HG03097 (cell line): ENCODE data around the gene CEP350.
"Not testable (repeated sequence)": the region's sequence is repeated elsewhere in the genome, so short reads cannot be mapped to it uniquely, and the experiment has no call there.

Experiments
- ATAC-seq: cut with Tn5 transposase; IDR thresholded peaks from one replicate; pipeline ENCODE4 v1.9.1; 2021; ENCODE audit not compliant: unreplicated experiment, low FRiP score

CEP350 gene

DNA sequence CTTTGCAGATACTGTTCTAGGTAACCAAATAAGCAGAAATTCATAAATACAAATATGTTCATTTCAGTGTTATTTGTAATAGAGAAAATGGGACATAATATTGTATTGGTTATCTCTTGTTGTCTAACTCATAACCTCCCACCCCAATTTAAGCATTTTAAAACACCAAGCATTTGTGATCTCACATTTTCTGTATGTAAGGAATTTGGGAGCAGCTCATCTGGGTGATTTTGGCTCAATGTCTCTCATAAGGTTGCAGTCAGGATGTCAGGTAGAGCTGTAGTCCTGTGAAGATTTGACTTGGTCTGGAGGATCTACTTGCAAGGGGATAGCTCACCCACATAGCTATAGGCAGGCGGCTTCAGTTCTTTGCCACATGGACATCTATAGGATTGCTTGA lies 29.5 kb downstream of the CEP350 start:
- no peak for ATAC-seq

DNA sequence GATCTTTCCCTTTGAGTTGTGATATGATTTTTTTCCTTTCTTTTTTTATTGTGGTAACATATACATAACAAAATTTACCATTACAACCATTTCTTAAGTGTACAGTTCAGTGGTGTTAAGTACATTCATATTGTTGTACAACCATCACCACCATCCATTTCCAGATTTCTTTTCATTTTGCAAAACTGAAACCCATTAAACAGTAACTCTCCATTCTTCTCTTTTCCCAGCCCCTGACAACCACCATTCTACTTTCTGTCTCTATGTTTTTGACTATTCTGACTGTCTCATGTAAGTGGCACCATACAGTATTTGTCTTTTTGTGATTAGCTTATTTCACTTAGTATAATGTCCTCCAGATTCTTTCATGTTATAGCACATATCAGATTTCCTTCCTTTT lies 30.3 kb downstream of the CEP350 start:
- ATAC-seq, result no peak

DNA sequence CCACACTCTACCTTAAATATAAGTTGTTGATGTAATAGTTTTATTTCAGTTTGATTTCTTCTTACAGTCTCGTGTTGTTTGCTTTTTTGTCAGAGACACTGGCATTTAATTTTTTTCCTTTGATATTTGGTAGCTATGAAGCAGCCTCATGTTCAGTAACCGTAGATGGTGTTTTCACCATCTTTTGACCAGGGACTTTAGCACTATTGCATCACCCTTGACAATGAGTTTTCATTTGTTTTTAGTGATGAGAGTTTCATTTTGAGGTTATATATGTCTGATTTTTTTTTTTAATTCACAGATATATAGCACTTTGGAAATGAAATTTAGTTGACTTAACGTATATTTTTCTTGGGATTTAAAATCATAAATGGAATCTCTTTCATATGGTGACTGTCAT lies 36.2 kb downstream of the CEP350 start:
- no peak for ATAC-seq

DNA sequence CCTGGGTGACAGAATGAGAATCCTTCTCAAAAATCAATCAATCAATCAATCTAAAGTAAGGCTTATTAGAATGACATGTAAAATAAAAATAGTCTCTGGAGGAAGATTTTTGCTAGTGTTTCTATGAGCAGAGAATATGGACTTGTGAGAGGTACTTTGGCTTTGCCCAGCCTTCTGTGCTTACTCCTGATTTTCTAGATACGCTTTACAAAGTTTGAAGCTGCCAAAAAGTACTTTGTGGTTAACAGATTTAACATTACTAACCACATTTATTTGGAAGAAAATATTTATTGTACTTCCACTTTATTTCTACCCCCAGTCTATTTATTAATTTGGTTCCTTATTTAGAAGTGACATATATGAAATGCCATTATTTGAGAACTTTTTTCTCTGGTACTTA lies 41.0 kb downstream of the CEP350 start:
- no peak for ATAC-seq

DNA sequence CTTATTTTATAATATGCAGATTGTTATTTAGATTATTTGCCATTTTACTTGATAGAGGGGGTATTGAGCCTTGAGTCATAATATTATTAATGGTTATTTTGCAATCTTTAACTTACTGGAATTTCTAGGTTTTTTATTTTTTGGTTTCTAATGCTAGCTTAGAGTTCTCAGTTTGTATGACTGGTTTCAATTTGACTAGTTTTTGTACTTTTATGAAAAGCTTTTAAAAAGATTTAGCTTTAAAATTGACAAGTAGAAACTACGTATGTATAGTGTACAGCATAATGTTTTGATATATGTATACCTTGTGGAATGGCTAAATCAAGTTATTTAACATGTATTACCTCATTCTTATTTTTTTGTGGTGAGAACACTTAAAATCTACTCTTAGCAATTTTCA lies 41.5 kb downstream of the CEP350 start:
- no peak for ATAC-seq

DNA sequence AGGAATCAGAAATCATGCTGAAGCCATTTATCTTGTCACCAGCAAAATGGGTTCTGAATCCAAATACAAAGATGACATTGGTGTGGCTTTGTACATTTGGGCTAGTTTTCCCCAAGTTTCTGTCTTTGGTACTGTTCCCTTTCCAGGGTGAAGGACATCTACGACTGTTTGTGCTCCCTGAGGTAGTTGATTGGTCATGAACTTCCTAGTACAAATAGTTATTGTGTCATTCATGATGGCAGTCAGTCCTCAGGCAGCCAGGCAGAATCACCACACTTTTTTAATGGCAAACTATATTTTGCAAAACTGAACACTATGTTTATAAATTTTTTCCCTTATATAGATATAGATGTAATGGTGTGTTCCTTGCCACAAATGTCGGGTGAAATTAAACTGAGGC lies 46.0 kb downstream of the CEP350 start:
- no peak for ATAC-seq

DNA sequence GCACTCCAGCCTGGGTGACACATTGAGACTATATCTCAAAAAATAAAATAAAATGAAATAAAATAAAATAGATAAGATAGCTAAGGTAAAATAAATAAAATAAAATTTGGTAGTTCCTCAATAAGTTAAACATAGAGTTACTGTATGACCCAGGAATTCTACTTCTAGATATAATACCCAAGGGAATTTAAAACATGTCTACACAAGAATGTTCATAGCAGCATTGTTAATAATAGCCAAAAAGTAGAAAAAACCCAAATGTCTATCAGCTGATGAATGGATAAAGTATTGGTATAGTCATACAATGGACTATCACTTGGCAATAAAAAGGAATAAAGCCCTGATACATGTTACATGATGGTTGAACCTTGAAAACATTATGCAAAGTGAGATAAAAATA lies 47.8 kb downstream of the CEP350 start:
- no peak for ATAC-seq

DNA sequence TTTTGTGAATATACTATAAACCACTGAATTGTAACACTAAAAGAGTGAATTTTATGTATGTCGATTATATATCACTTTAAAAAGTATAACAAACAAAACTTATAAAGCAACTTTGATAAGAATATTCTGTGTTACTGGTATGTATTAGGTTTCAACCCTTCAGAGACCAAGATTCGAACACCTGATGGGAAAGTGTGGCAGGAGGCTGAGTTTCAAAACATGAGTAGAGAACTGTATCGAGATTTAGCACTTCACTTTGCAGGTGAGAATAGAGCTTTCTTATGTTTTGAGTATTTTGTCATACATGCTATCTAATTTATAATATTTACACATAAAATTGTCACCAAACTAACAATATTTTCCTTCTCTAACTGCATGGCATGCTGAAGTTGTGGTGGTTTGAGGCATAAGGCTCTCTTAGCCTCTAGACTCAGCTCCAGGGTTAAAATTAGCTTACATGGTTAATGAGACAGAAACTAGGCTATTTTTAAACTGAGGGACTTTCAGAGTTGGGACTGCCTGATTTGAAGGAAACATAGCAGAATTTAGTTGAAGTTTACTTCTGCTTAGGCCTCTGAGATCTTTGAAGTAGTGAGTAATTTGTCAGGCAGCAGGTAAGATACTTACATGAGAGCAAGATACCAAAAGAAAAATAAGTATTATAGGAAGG lies 48.6 kb downstream of the CEP350 start:
- ATAC-seq, result peak; percentile 78

DNA sequence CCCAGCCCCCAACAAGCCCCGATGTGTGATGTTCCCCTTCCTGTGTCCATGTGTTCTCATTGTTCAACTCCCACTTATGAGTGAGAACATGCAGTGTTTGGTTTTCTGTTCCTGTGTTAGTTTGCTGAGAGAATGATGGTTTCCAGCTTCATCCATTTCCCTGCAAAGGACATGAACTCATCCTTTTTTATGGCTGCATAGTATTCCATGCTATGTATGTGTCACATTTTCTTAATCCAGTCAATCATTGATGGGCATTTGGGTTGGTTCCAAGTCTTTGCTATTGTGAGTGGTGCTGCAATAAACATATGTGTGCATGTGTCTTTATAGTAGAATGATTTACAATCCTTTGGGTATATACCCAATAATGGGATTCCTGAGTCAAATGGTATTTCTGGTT lies 52.2 kb downstream of the CEP350 start:
- ATAC-seq, result not testable (repeated sequence)

DNA sequence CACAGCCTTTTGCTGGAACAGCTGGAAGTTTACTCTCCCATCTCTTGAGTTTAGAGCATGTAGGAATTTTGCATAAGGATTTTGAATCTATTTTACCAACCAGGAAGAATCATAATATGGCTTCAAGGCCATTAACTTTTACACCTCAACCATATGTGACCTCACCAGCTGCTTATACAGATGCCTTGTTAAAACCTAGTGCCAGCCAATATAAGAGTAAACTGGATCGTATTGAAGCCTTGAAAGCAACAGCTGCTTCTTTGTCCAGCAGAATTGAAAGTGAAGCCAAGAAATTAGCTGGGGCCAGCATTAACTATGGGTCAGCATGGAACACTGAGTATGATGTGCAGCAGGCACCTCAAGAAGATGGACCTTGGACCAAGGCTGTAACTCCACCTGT lies 65.4 kb downstream of the CEP350 start:
- no peak for ATAC-seq

DNA sequence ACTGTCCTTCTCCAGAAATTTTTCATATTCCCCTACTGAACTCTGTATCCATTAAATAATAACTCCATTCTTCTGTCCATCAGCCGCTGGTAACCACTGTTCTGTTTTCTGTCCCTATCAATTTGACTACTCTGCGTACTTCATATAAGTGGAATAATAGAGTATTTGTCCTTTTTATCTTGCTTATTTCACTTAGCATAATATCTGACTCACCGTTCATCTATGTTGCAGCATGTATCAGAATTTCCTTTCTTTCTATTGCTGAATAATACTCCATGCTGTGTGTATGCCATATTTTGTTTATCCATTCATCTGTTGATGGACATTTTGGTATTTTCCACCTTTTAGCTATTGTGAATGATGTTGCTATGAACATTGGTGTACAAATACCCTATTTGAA lies 71.9 kb downstream of the CEP350 start:
- ATAC-seq, result no peak

DNA sequence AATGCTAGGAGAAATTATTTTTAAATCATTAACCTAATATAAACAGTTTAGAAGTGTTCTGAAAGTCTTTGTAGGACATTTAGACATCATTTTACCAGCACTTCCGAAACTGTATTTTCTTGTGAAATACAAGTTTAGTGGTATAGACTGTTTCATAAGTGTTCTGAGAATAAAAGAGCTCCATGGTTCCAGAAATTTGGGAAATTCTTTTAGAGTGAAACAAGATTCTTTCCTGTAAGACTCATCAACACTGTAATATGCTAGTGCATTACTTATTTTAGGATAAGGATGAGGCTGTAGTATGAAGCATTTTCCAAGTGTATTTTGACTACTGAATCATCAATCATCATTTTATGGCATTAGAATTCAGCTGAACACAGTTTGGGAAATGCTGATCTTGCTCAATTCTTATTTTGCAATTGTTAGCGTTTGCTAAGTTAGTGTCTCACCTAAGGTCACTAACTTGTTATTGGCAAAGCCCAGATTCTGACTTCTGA lies 73.4 kb downstream of the CEP350 start:
- ATAC-seq, result no peak

DNA sequence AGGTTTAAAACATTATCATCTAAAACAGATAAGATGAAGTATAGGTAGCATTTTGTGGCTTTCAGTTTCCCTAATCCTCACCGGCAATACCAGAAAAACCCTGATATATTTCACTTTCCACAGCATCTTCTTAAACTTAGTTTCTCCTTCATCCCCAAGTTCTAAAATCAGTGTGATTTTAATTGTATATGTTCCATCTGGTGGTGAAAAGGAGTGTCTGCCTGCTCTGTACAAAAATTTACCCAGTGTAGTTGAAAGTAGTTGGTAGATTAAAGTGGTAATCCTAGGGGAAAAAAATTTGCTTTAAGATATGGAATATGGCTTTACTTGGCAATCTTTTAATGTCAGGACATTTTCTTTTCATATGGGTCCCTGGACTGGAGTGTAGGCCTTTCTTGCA lies 74.3 kb downstream of the CEP350 start:
- ATAC-seq, result no peak

DNA sequence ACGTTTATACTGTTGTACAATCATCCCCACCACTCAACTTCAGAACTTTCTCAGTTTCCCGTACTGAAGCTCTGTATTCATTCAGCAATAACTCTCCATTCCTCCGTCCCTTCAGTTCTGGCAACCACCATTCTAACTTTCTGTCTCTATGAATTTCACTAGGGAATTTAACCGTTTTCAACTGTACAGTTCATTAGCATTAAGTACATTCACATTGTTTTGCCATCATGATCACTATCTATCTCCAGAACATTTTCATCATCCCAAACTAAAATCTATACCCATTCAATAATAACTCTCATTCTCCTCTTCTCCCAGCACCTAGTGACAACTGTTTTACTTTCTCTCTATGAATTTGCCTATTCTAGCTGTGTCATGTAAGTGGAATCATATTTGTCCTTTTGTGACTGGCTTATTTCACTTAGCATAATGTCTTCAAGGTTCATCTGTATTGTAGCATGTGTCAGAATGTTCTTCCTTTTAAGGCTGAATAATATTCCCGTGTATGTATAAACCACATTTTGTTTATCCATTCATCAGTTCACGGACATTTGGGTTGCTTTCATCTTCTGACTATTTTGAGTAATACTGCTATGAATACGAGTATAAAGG lies 75.0 kb downstream of the CEP350 start:
- ATAC-seq, result no peak

DNA sequence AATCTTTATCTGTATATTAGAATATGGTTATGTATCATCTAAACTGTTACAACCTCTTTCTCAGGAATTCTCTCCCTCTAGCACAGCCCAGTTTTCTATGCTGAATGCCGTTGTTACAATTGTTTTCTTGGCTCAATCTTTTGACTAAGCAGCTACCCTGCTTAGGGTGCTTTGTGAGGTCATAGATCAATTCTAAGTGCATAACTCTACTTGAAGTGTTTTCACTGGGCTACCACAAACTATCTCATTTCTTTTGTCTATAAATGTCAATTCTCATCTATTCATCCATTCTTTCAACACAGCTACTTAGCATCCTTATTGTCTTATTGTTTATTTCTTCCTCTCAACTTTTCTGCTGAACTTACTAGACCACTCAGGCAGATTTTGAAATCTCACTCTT lies 77.1 kb downstream of the CEP350 start:
- ATAC-seq, result no peak

DNA sequence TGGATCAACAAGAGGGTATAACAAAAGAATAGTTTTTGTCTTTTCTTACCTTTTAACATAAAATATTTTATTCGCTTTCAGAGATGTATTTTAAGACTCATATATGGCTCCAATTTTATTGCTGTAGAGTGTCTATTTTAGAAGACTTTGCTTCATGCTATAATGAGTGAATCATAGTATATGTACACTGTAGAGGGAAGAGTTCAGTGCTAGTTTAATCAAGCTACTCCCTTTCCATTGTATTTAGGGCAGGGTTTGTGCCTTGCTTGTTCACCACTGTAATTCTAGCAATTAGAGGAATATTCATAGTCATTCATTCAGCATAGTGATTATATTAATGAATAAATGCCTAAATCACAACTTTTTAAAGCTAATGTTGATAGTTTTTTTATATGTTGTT lies 78.8 kb downstream of the CEP350 start:
- ATAC-seq, result no peak

DNA sequence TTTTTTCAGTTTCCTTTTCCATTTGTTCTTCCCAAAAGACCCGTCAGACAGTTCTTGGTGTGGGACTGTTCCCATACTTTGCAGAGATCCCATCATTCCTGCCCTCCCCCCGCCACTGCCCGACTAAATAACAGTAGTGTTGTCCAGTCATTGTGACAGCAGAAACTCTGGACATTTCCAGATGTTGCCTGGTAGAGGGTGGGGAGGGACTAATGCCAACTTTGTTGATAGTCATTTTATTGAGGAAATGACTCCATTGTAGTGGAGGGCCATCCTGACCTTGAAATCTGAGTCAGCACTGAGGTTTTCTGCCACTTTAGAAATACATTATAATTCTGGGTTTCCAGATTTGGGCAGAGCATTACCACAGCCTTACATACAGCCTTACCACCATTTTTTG lies 85.4 kb downstream of the CEP350 start:
- ATAC-seq, result no peak

DNA sequence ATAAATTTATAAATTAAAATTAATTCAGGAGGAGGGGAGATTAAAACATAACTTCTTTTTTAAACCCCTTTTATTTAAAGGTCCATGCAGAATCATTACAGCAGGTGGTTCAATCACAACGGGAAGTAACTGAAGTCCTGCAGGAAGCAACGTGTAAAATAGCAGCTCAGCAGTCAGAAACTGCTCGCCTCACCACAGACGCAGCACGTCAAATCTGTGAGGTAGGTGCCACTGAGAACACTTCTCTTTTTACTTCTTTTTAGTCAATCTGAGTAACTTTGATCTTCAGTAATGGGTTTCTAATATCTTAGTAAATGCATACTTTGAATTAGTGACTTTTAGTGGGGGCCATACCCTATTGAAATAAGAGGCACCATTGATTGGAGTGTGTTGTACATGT lies 87.0 kb downstream of the CEP350 start:
- ATAC-seq, result no peak

DNA sequence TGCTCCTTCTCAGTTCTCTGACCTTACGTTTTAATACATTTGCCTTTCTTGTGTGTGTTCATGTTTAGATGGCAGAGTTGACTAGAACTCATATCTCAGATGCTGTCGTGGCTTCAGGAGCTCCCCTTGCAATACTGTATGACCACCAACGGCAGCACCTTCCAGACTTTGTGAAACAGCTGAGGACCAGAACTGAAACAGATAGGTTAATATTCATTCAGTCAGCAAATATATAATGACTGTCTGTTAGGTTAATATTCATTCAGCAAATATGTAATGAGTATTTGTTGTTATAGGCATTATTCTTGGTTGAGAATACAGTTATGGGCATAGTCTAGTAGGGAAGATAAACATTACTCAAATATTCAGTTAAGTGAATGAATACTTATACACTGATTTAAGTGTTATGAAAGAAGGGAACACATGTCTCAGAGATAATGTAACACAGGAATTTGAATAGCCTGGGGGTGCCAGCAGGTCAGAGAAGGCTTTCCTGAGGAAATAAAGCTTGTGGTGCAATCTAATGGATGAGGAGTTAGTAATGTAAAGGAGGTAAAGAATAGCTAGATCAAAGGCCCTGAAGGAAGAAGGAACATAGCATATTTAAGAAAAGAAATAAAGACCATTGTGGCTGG lies 88.5 kb downstream of the CEP350 start:
- no peak for ATAC-seq

DNA sequence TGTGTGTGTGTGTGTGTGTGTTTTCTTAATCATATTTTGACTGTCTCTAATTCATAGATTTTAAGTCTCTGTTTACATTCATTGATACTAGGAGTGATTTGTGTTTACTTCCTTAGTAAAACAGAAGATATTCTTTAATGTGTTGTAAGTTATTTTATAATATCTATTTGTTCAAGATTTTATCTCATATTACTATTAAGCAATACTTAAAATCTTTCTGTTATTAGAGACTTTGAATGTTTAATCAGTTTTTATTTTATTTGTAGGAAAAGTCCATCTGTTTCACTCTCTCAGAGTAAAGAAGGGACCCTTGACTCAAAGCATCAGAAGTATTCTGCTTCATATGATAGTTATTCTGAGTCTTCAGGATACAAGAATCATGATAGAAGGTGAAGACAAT lies 89.2 kb downstream of the CEP350 start:
- ATAC-seq, result no peak

DNA sequence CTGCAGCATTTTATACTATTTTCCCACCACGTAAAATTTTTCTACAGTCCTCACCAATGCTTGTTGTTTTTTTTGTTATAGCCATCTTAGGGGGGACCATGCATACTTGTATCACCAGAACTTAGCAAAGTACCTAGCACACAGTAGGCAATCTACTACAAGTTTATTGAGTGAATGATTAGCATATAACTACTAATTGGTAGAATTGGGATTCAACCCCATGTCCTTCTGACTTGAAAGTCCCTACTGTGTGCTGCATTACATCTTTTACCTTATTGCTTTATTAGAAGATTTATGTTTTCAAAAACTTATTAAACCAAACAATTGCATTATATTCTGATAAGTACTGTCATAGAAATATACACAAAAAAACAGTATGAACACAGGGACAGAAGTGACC lies 92.1 kb downstream of the CEP350 start:
- ATAC-seq, result no peak
